Brain microvascular endothelial cell (primary cell): ENCODE data around the gene GLI1.
A peak's percentile ranks its signal among the peaks of the same experiment; 100 is the strongest.
"Not testable (repeated sequence)": the region's sequence is repeated elsewhere in the genome, so short reads cannot be mapped to it uniquely, and the experiment has no call there.

Source experiments
- DNase-seq: peaks from one replicate; pipeline ENCODE4 v3.0.0-alpha.2; 2020
- H3K27ac ChIP-seq: fragments of 250-450 bp; sonication (Bioruptor Pico); 2 replicates; pipeline ENCODE4 v1.5.1; 2020; ENCODE audit warnings: mild to moderate bottlenecking, moderate library complexity
- H3K27me3 ChIP-seq: fragments of 250-450 bp; sonication (Bioruptor Pico); replicated peaks from 2 replicates; pipeline ENCODE4 v1.5.1; 2020; ENCODE audit warnings: mild to moderate bottlenecking
- H3K36me3 ChIP-seq: fragments of 250-450 bp; sonication (Bioruptor Pico); replicated peaks from 2 replicates; pipeline ENCODE4 v1.5.1; 2020; ENCODE audit warnings: mild to moderate bottlenecking
- H3K4me3 ChIP-seq: 2 replicates; pipeline ENCODE4 v1.5.1; 2011; ENCODE audit warnings: low read depth, mild to moderate bottlenecking, control low read depth, low read length, moderate library complexity
- in situ Hi-C: cut with HindIII; loops from 2 replicates; pipeline ENCODE4 v1.10.0; 2017; ENCODE audit warnings: low sequenced_read_pairs, low pct_ligation_motif_present
- TF ChIP-seq, protein P1 (sequence below): IDR thresholded peaks from 2 replicates; pipeline ENCODE4 v1.5.1; 2011; ENCODE audit warnings: low read depth, mild to moderate bottlenecking, moderate library complexity, low read length, control low read depth, inconsistent platforms; ENCODE audit errors: missing control alignments

The GLI1 gene

DNA sequence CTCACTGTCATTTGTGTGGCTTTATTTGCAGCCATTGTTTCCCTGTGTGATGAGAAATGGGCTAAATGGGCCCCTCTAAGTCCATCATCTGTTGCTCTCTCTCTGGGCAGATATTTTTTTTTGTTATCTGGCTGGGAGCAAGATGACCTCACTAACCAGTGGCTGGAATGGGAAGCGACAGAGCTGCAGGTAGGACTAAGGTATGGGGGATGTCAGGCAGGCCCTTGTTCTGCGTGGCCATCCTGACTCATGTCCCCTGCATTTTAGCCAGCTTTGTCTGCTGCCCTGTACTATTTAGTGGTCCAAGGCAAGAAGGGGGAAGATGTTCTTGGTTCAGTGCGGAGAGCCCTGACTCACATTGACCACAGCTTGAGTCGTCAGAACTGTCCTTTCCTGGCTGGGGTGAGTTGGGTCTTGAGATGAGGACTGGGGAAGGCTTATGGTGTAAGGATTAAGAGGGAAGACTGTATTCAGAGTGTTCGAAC is 29.6 kb downstream of the GLI1 start:
- in situ Hi-C loops = no loop called here
- peak overlapping the region; percentile 100 for H3K4me3 ChIP-seq
- TF ChIP-seq, protein P1, sequence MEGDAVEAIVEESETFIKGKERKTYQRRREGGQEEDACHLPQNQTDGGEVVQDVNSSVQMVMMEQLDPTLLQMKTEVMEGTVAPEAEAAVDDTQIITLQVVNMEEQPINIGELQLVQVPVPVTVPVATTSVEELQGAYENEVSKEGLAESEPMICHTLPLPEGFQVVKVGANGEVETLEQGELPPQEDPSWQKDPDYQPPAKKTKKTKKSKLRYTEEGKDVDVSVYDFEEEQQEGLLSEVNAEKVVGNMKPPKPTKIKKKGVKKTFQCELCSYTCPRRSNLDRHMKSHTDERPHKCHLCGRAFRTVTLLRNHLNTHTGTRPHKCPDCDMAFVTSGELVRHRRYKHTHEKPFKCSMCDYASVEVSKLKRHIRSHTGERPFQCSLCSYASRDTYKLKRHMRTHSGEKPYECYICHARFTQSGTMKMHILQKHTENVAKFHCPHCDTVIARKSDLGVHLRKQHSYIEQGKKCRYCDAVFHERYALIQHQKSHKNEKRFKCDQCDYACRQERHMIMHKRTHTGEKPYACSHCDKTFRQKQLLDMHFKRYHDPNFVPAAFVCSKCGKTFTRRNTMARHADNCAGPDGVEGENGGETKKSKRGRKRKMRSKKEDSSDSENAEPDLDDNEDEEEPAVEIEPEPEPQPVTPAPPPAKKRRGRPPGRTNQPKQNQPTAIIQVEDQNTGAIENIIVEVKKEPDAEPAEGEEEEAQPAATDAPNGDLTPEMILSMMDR = no peak
- H3K27me3 ChIP-seq = no peaks in the 10 kb centered on the region
- peak; percentile 27 for DNase-seq
- peaks cover 33% of the 10 kb centered on the region for H3K36me3 ChIP-seq
- no peak overlapping the region for H3K27ac ChIP-seq

DNA sequence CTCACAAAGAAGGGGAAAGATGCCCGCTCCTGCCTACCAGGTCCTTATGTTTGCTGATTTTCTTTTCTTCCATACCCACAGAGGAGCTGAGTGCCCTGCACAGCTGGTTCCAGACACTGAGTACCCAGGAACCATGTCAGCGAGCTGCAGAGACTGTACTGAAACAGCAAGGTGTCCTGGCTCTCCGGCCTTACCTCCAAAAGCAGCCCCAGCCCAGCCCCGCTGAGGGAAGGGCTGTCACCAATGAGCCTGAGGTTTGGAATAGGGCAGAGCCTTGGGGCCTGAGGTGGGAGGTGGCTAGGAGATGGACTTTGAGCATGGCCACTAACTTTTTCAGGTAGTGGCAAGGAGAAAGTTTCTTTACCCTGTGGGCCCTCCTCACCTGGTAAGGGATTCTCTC is 30.5 kb downstream of the GLI1 start:
- no peak for DNase-seq
- TF ChIP-seq, protein P1 = no peak
- Histone ChIP-seq H3K4me3 (no peak overlapping the region), H3K36me3 (peaks cover 33% of the 10 kb centered on the region), H3K27ac (no peak overlapping the region), H3K27me3 (no peaks in the 10 kb centered on the region)
- in situ Hi-C loops = no loop called here

GRCh38 chr12:57491393-57492280 is 32.1 kb downstream of the GLI1 start:
- H3K36me3 ChIP-seq = peaks cover 41% of the 10 kb centered on the region
- DNase-seq = no peak
- TF ChIP-seq, protein P1 = peak; percentile 14
- H3K27me3 ChIP-seq = no peaks in the 10 kb centered on the region
- H3K4me3 ChIP-seq = no peak overlapping the region
- no peak overlapping the region for H3K27ac ChIP-seq
- in situ Hi-C loops = no loop called here

GRCh38 chr12:57495051-57495701 is 35.6 kb downstream of the GLI1 start:
- H3K27me3 ChIP-seq, DNase-seq, H3K4me3 ChIP-seq, in situ Hi-C loops, H3K27ac ChIP-seq: not testable (repeated sequence)
- H3K36me3 ChIP-seq = peaks cover 64% of the 10 kb centered on the region

DNA sequence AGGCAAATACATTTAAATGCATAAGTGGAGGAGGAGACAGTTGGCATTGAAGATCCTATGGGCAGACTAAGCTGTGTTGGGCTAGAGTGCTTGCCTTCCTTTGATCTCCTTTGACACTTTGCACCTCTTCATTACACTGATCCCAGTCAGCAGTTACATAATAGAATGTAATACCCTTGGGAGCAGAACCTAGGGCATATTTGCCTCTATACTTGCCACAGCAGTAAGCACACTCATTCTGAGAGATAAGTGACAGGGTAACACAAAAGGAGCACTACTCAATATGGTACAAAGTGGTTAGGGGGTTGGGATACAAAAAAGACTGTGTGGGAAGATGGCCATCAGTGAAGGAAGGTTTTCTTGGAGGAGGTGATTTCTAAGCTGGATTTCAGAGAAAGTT is 37.2 kb downstream of the GLI1 start:
- H3K36me3 ChIP-seq = peaks cover 64% of the 10 kb centered on the region
- H3K4me3 ChIP-seq = no peak overlapping the region
- no peak for DNase-seq
- H3K27me3 ChIP-seq = no peaks in the 10 kb centered on the region
- TF ChIP-seq, protein P1 = no peak
- H3K27ac ChIP-seq = no peak overlapping the region
- in situ Hi-C loops = no loop called here

- Histone ChIP-seq H3K27ac (no peak overlapping the region), H3K36me3 (peaks cover 66% of the 10 kb centered on the region), H3K27me3 (no peaks in the 10 kb centered on the region), H3K4me3 (no peak overlapping the region)
- DNase-seq = no peak
- in situ Hi-C loops = no loop called here
- TF ChIP-seq, protein P1 = no peak
Observed at GRCh38 chr12:57497223-57498131, 37.9 kb downstream of the GLI1 start.
